Measurements from ENCODE around the gene TIRAP.

Gene TIRAP

GRCh38 chr11:126339863-126340434 lies 57.1 kb downstream of the TIRAP start:
- Histone ChIP-seq H3K4me1 (ENCODE audit: control insufficient read depth, insufficient read depth, low read length) (peaks cover 2% of the 10 kb centered on the region; the same call in 1 of the 2 replicates), H3K36me3 (ENCODE audit: control insufficient read depth, insufficient read depth, low read length) (peaks cover 4% of the 10 kb centered on the region; the same call in 1 of the 2 replicates), H3K27me3 (ENCODE audit: control insufficient read depth, insufficient read depth, low read length) (no peaks in the 10 kb centered on the region), H3K9me3 (ENCODE audit: control insufficient read depth, insufficient read depth, low read length) (no peaks in the 10 kb centered on the region), H3K4me3 (ENCODE audit: low read length) (no peak overlapping the region), H3K27ac (ENCODE audit: low read length) (no peak overlapping the region)
- DNase-seq (ENCODE audit: low read depth, low spot score): no peak
- no CpG with 5 or more reads among the region's 11 CpGs for WGBS (ENCODE audit: insufficient coverage, insufficient read length)

GRCh38 chr11:126340960-126341606 lies 58.2 kb downstream of the TIRAP start:
- no peak overlapping the region for H3K27ac ChIP-seq (ENCODE audit: low read length)
- no CpG with 5 or more reads among the region's 7 CpGs for WGBS (ENCODE audit: insufficient coverage, insufficient read length)
- H3K36me3 ChIP-seq (ENCODE audit: control insufficient read depth, insufficient read depth, low read length): peaks cover 6% of the 10 kb centered on the region; the same call in 1 of the 2 replicates

DNA sequence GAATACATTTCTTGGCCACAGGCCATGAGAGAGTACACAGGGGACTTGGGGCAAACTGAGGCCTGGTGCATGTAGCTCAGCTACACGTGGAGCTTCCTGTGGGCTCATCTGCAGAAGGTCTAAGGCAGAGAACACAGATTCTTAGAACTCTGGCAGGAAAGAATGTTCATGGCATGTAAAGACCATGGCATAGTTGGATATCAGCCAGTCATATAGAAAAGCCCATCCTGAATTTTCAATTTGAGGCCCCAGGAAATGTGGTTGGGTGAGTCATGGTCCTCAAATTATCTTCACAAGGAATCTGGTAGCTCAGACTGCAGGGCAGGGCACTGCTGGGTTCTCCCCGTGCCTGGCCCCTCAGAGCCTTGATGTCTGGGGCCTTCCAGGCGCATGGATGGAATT lies 58.9 kb downstream of the TIRAP start:
- Histone ChIP-seq H3K27me3 (ENCODE audit: control insufficient read depth, insufficient read depth, low read length) (no peaks in the 10 kb centered on the region), H3K27ac (ENCODE audit: low read length) (no peak overlapping the region)
- DNase-seq (ENCODE audit: low read depth, low spot score): no peak

More at GRCh38 chr11:126340960-126341606, 58.2 kb downstream of the TIRAP start:
- Histone ChIP-seq H3K4me3 (ENCODE audit: low read length) (no peak overlapping the region), H3K9me3 (ENCODE audit: control insufficient read depth, insufficient read depth, low read length) (no peaks in the 10 kb centered on the region), H3K4me1 (ENCODE audit: control insufficient read depth, insufficient read depth, low read length) (peaks cover 4% of the 10 kb centered on the region), H3K27me3 (ENCODE audit: control insufficient read depth, insufficient read depth, low read length) (no peaks in the 10 kb centered on the region)
- no peak for DNase-seq (ENCODE audit: low read depth, low spot score)

DNA sequence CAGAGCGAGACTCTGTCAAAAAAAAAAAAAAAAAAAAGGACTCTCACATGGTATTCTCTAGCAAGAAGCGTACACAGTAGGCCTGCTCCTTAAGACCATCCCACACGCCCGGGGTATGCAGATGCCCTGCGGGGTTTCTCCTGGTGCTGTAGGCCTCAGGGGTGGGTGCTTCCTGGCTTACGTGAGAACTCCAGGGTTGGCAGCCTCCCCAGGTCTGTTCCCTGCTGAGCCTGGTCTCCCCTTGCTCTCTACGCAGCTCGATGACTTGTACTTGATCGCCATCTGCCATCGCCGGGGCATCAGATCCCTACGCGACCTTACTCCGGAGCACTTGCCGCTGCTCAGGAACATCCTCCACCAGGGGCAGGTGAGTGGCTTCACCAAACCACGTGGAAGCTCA lies 60.2 kb downstream of the TIRAP start:
- Histone ChIP-seq H3K9me3 (ENCODE audit: control insufficient read depth, insufficient read depth, low read length) (no peaks in the 10 kb centered on the region), H3K27me3 (ENCODE audit: control insufficient read depth, insufficient read depth, low read length) (no peaks in the 10 kb centered on the region), H3K4me1 (ENCODE audit: control insufficient read depth, insufficient read depth, low read length) (peaks cover 7% of the 10 kb centered on the region), H3K36me3 (ENCODE audit: control insufficient read depth, insufficient read depth, low read length) (peaks cover 6% of the 10 kb centered on the region; the same call in 1 of the 2 replicates), H3K4me3 (ENCODE audit: low read length) (no peak overlapping the region), H3K27ac (ENCODE audit: low read length) (no peak overlapping the region)
- DNase-seq (ENCODE audit: low read depth, low spot score): no peak
- WGBS (ENCODE audit: insufficient coverage, insufficient read length): no CpG with 5 or more reads among the region's 16 CpGs

More for the DNA sequence above, 58.9 kb downstream of the TIRAP start:
- no peak overlapping the region for H3K4me3 ChIP-seq (ENCODE audit: low read length)
- H3K9me3 ChIP-seq (ENCODE audit: control insufficient read depth, insufficient read depth, low read length): no peaks in the 10 kb centered on the region
- H3K36me3 ChIP-seq (ENCODE audit: control insufficient read depth, insufficient read depth, low read length): peaks cover 6% of the 10 kb centered on the region; the same call in 1 of the 2 replicates
- H3K4me1 ChIP-seq (ENCODE audit: control insufficient read depth, insufficient read depth, low read length): peaks cover 6% of the 10 kb centered on the region
- whole genome bisulfite sequencing (ENCODE audit: insufficient coverage, insufficient read length): no CpG with 5 or more reads among the region's 3 CpGs

Measured in iPS DF 6.9 (cell line).